Fibroblast of lung (primary cell): Measurements from ENCODE around the gene CUL1. TPM values are rescaled to one million over a fixed set of nuclear protein-coding genes. Genes with fewer than 3 reads are reported as not detected.

ENCODE experiments used
- DNase-seq, 2 donors: peaks; one replicate each; pipeline versions ENCODE4 v3.0.0 to v3.0.0-alpha.2; 2010; ENCODE audit warnings: low read depth in 2 of 2
- H2AFZ ChIP-seq: 2 replicates; pipeline ENCODE4 v1.5.1; 2012; ENCODE audit warnings: low read length, control low read depth, inconsistent platforms
- H3K27ac ChIP-seq: 2 replicates; pipeline ENCODE4 v1.5.1; 2011; ENCODE audit warnings: low read length, control low read depth; ENCODE audit not compliant: insufficient read depth
- H3K27me3 ChIP-seq: 2 replicates; pipeline ENCODE4 v1.5.1; 2011; ENCODE audit warnings: mild to moderate bottlenecking, low read length; ENCODE audit not compliant: control insufficient read depth, insufficient read depth
- H3K36me3 ChIP-seq: 2 replicates; pipeline ENCODE4 v1.5.1; 2011; ENCODE audit warnings: low read length; ENCODE audit not compliant: control insufficient read depth, insufficient read depth
- H3K4me1 ChIP-seq: 2 replicates; pipeline ENCODE4 v1.5.1; 2011; ENCODE audit warnings: low read length; ENCODE audit not compliant: control insufficient read depth, insufficient read depth; ENCODE audit errors: extremely low read depth
- H3K4me2 ChIP-seq: 2 replicates; pipeline ENCODE4 v1.5.1; 2011; ENCODE audit warnings: low read length, control low read depth; ENCODE audit not compliant: insufficient read depth; ENCODE audit errors: extremely low read depth
- H3K4me3 ChIP-seq, 4 experiments: fragments of 200-600 bp in 1 of 4; sonication (generic) in 1 of 4; replicated peaks in 1 of 4; 2 replicates each; pipeline ENCODE4 v1.5.1; 2011 to 2016; ENCODE audit warnings: low read length in 4 of 4, low read depth in 3 of 4, mild to moderate bottlenecking in 3 of 4, control low read depth in 2 of 4, inconsistent platforms in 1 of 4, mixed read lengths in 1 of 4; ENCODE audit not compliant: insufficient read depth in 1 of 4; ENCODE audit errors: control extremely low read depth in 1 of 4
- H3K79me2 ChIP-seq: 2 replicates; pipeline ENCODE4 v1.5.1; 2012; ENCODE audit warnings: mild to moderate bottlenecking, low read length, inconsistent platforms; ENCODE audit not compliant: control insufficient read depth, insufficient read depth
- H3K9ac ChIP-seq: 2 replicates; pipeline ENCODE4 v1.5.1; 2011; ENCODE audit warnings: mild to moderate bottlenecking, low read length, control low read depth; ENCODE audit not compliant: insufficient read depth
- H3K9me3 ChIP-seq: 2 replicates; pipeline ENCODE4 v1.5.1; 2012; ENCODE audit warnings: low read depth, low read length; ENCODE audit not compliant: control insufficient read depth, insufficient read depth
- H4K20me1 ChIP-seq: 2 replicates; pipeline ENCODE4 v1.5.1; 2011; ENCODE audit warnings: low read length; ENCODE audit not compliant: control insufficient read depth, insufficient read depth; ENCODE audit errors: extremely low read depth
- CTCF ChIP-seq, 2 donors: IDR thresholded peaks in 1 of 2; conservative IDR thresholded peaks in 1 of 2; 1 replicate in 1 of 2; 2 replicates in 1 of 2; pipeline ENCODE4 v1.5.1; 2011 to 2012; ENCODE audit warnings: low read length in 2 of 2, control low read depth in 1 of 2, inconsistent platforms in 1 of 2, low read depth in 1 of 2, mild to moderate bottlenecking in 1 of 2
- EZH2 ChIP-seq: IDR thresholded peaks from 2 replicates; pipeline ENCODE4 v1.5.1; 2012; ENCODE audit warnings: low read length, control low read depth, mild to moderate bottlenecking; ENCODE audit errors: missing control alignments
- polyA plus RNA-seq, 2 donors: library from polyadenylated mRNA; depleted of rRNA in 1 of 2; stranded (reverse) in 1 of 2; unstranded in 1 of 2; fragments of >200 nt; gene quantifications; 2 replicates each; pipeline ENCODE4 v1.2.1, GENCODE V29; 2011 to 2012; ENCODE audit warnings: missing spikeins in 1 of 2
- total RNA-seq: library from RNA; depleted of rRNA; stranded (reverse); fragments of >200 nt; gene quantifications from 2 replicates; pipeline ENCODE4 v1.2.1, GENCODE V29; 2014

The CUL1 gene
- total and polyA plus RNA-seq, 2 donors (not counting 1 experiment from before 2014, with no cell fraction given) = 47.9 to 52.3 TPM

- Histone ChIP-seq H3K27ac (no peak overlapping the region), H3K79me2 (no peaks in the 10 kb centered on the region), H3K27me3 (no peaks in the 10 kb centered on the region), H3K9ac (no peak overlapping the region), H3K4me2 (no peak overlapping the region), H4K20me1 (no peaks in the 10 kb centered on the region), H3K4me1 (no peaks in the 10 kb centered on the region), H3K4me3 (no peak overlapping the region), H2AFZ (no peak overlapping the region), H3K36me3 (no peaks in the 10 kb centered on the region), H3K9me3 (no peaks in the 10 kb centered on the region)
- TF ChIP-seq CTCF (conservative IDR thresholded peaks at IDR 0.05 in 1 of 2, IDR thresholded peaks at IDR 0.05 in 1 of 2; ENCODE audit: low read depth in 1 of 2, low read length in 2 of 2) (no peak), EZH2 (no peak)
- DNase-seq = peak; percentile 59 to 83
These were observed 34.4 kb upstream of the CUL1 start for GRCh38 chr7:148664324-148664723.

- Histone ChIP-seq H3K36me3 (no peaks in the 10 kb centered on the region), H3K4me3 (no peak overlapping the region), H4K20me1 (no peaks in the 10 kb centered on the region), H3K9ac (no peak overlapping the region), H3K79me2 (no peaks in the 10 kb centered on the region), H3K9me3 (no peaks in the 10 kb centered on the region), H3K27ac (no peak overlapping the region), H2AFZ (no peak overlapping the region), H3K4me1 (no peaks in the 10 kb centered on the region), H3K27me3 (no peaks in the 10 kb centered on the region), H3K4me2 (no peak overlapping the region)
- TF ChIP-seq CTCF (conservative IDR thresholded peaks at IDR 0.05 in 1 of 2, IDR thresholded peaks at IDR 0.05 in 1 of 2; ENCODE audit: low read depth in 1 of 2, low read length in 2 of 2) (no peak), EZH2 (no peak)
- peak in 1 of 2 donors; percentile 74 for DNase-seq
These were observed 33.5 kb upstream of the CUL1 start for GRCh38 chr7:148665221-148665620.

GRCh38 chr7:148669927-148670326 is 28.8 kb upstream of the CUL1 start:
- DNase-seq = no peak
- TF ChIP-seq EZH2 = no peak
- no peak for TF ChIP-seq CTCF (conservative IDR thresholded peaks at IDR 0.05 in 1 of 2, IDR thresholded peaks at IDR 0.05 in 1 of 2; ENCODE audit: low read depth in 1 of 2, low read length in 2 of 2)
- H3K4me3 ChIP-seq = no peak overlapping the region

More at GRCh38 chr7:148669927-148670326, 28.8 kb upstream of the CUL1 start:
- H3K4me2 ChIP-seq = no peak overlapping the region
- H3K79me2 ChIP-seq = no peaks in the 10 kb centered on the region
- no peaks in the 10 kb centered on the region for H3K4me1 ChIP-seq
- no peaks in the 10 kb centered on the region for H3K27me3 ChIP-seq
- H2AFZ ChIP-seq = no peak overlapping the region
- no peaks in the 10 kb centered on the region for H4K20me1 ChIP-seq
- H3K9me3 ChIP-seq = no peaks in the 10 kb centered on the region
- no peak overlapping the region for H3K9ac ChIP-seq
- no peaks in the 10 kb centered on the region for H3K36me3 ChIP-seq
- no peak overlapping the region for H3K27ac ChIP-seq
